SU-DHL-6 (cell line): ENCODE results near the gene AP1G2.

Source experiments
- H2AFZ ChIP-seq: fragments of 200-600 bp; sonication (generic); 2 replicates; pipeline ENCODE4 v1.6.1; 2014; ENCODE audit warnings: low read depth, mild to moderate bottlenecking, moderate library complexity, mixed read lengths, antibody characterized with exemption, low read length; ENCODE audit not compliant: severe bottlenecking
- H3F3A ChIP-seq: fragments of 200-600 bp; shearing (Covaris generic); 2 replicates; pipeline ENCODE4 v1.6.0; 2016; ENCODE audit warnings: antibody characterized with exemption, mild to moderate bottlenecking; ENCODE audit not compliant: insufficient read depth
- H3K27ac ChIP-seq: fragments of 200-600 bp; sonication (generic); 2 replicates; pipeline ENCODE4 v1.5.1; 2016; ENCODE audit warnings: low read depth, mild to moderate bottlenecking, low read length, moderate library complexity, mixed read lengths
- H3K27me3 ChIP-seq: fragments of 200-600 bp; sonication (generic), shearing (Covaris generic); 2 replicates; pipeline ENCODE4 v1.6.0; 2014; ENCODE audit warnings: mild to moderate bottlenecking, low read length
- H3K36me3 ChIP-seq: fragments of 200-600 bp; sonication (generic); 2 replicates; pipeline ENCODE4 v1.6.1; 2014; ENCODE audit warnings: mild to moderate bottlenecking, low read length, mixed read lengths
- H3K4me2 ChIP-seq: fragments of 300-600, 200-600 bp; shearing (Covaris generic), sonication (generic); 2 replicates; pipeline ENCODE4 v1.6.0; 2014; ENCODE audit warnings: low read length, low read depth, mild to moderate bottlenecking; ENCODE audit not compliant: poor library complexity, severe bottlenecking
- H3K4me3 ChIP-seq: fragments of 200-600 bp; sonication (generic); 2 replicates; pipeline ENCODE4 v1.5.1; 2014; ENCODE audit warnings: antibody characterized with exemption, low read length, mild to moderate bottlenecking, mixed read lengths; ENCODE audit not compliant: insufficient read depth, poor library complexity, severe bottlenecking
- H3K79me2 ChIP-seq: fragments of 200-600 bp; sonication (generic); 2 replicates; pipeline ENCODE4 v1.6.1; 2014; ENCODE audit warnings: mild to moderate bottlenecking, low read length, moderate library complexity; ENCODE audit not compliant: insufficient read depth
- H3K9ac ChIP-seq: fragments of 200-600 bp; sonication (generic); 2 replicates; pipeline ENCODE4 v1.7.0; 2014; ENCODE audit warnings: mild to moderate bottlenecking, low read length
- H3K9me2 ChIP-seq: fragments of 200-600 bp; sonication (generic); replicated peaks from 2 replicates; pipeline ENCODE4 v1.6.1; 2014; ENCODE audit warnings: low read length; ENCODE audit not compliant: insufficient read depth
- H3K9me3 ChIP-seq: fragments of 200-600 bp; sonication (generic); 2 replicates; pipeline ENCODE4 v1.6.1; 2014; ENCODE audit warnings: low read length, mixed read lengths; ENCODE audit not compliant: insufficient read depth
- H4K20me1 ChIP-seq: fragments of 200-600 bp; sonication (generic); 2 replicates; pipeline ENCODE4 v1.6.1; 2014; ENCODE audit warnings: low read depth, mild to moderate bottlenecking, antibody characterized with exemption, low read length, moderate library complexity, mixed read lengths
- CTCF ChIP-seq: fragments of 200-600 bp; sonication (generic); IDR thresholded peaks from one replicate; pipeline ENCODE4 v1.5.1; 2017; ENCODE audit warnings: antibody characterized with exemption, mild to moderate bottlenecking, low read length, moderate library complexity; ENCODE audit not compliant: insufficient read depth, poor library complexity, severe bottlenecking
- EZH2phosphoT487 ChIP-seq: fragments of 200-600 bp; sonication (generic), shearing (Covaris generic); conservative IDR thresholded peaks from 2 replicates; pipeline ENCODE4 v1.6.1; 2018; ENCODE audit warnings: mild to moderate bottlenecking, antibody characterized with exemption, low read length, moderate library complexity, mixed read lengths

AP1G2 gene

GRCh38 chr14:23514644-23514957 is 53.0 kb downstream of the AP1G2 start:
- Histone ChIP-seq H3K4me2 (no peak overlapping the region), H3K9me2 (no peaks in the 10 kb centered on the region), H2AFZ (no peak overlapping the region), H3K9ac (no peak overlapping the region), H3F3A (no peaks in the 10 kb centered on the region), H4K20me1 (no peaks in the 10 kb centered on the region), H3K36me3 (no peaks in the 10 kb centered on the region), H3K9me3 (no peaks in the 10 kb centered on the region), H3K79me2 (no peaks in the 10 kb centered on the region), H3K27me3 (no peaks in the 10 kb centered on the region), H3K27ac (no peak overlapping the region), H3K4me3 (no peak overlapping the region)
- no peak for TF ChIP-seq EZH2phosphoT487
- TF ChIP-seq CTCF = no peak

- no peak overlapping the region for H2AFZ ChIP-seq
- no peaks in the 10 kb centered on the region for H3K9me3 ChIP-seq
Observed at GRCh38 chr14:23513818-23514643, 53.6 kb downstream of the AP1G2 start.

GRCh38 chr14:23513005-23513817 is 54.4 kb downstream of the AP1G2 start:
- Histone ChIP-seq H3K4me3 (no peak overlapping the region), H2AFZ (no peak overlapping the region), H4K20me1 (no peaks in the 10 kb centered on the region), H3K4me2 (no peak overlapping the region), H3K9me3 (no peaks in the 10 kb centered on the region), H3K27me3 (no peaks in the 10 kb centered on the region), H3K79me2 (no peaks in the 10 kb centered on the region), H3K36me3 (no peaks in the 10 kb centered on the region), H3F3A (no peaks in the 10 kb centered on the region), H3K9ac (no peak overlapping the region), H3K9me2 (no peaks in the 10 kb centered on the region), H3K27ac (no peak overlapping the region)
- TF ChIP-seq EZH2phosphoT487 (no peak), CTCF (no peak)

More at GRCh38 chr14:23513818-23514643, 53.6 kb downstream of the AP1G2 start:
- Histone ChIP-seq H4K20me1 (no peaks in the 10 kb centered on the region), H3K9ac (no peak overlapping the region), H3K9me2 (no peaks in the 10 kb centered on the region), H3K4me3 (no peak overlapping the region), H3F3A (no peaks in the 10 kb centered on the region), H3K4me2 (no peak overlapping the region), H3K27me3 (no peaks in the 10 kb centered on the region), H3K79me2 (no peaks in the 10 kb centered on the region), H3K36me3 (no peaks in the 10 kb centered on the region), H3K27ac (no peak overlapping the region)
- TF ChIP-seq CTCF (no peak), EZH2phosphoT487 (no peak)
